GM06990 (cell line): ENCODE measurements around the gene JUND.

Source experiments
- DNase-seq: peaks from one replicate; pipeline ENCODE4 v3.0.0-alpha.2; 2011; ENCODE audit not compliant: insufficient read length; ENCODE audit errors: extremely low read depth
- H3K27me3 ChIP-seq: replicated peaks from 2 replicates; pipeline ENCODE4 v1.6.0; 2011; ENCODE audit warnings: low read length; ENCODE audit not compliant: control insufficient read depth, insufficient read depth
- H3K36me3 ChIP-seq: 2 replicates; pipeline ENCODE4 v1.5.1; 2011; ENCODE audit warnings: low read length; ENCODE audit not compliant: control insufficient read depth, insufficient read depth
- H3K4me3 ChIP-seq: replicated peaks from 2 replicates; pipeline ENCODE4 v1.5.1; 2011; ENCODE audit warnings: low read depth, mild to moderate bottlenecking, control low read depth, low read length
- CTCF ChIP-seq: IDR thresholded peaks from 2 replicates; pipeline ENCODE4 v1.5.1; 2011; ENCODE audit warnings: low read length, control low read depth, mild to moderate bottlenecking, inconsistent platforms; ENCODE audit not compliant: insufficient read depth, poor library complexity, severe bottlenecking

The JUND gene

DNA sequence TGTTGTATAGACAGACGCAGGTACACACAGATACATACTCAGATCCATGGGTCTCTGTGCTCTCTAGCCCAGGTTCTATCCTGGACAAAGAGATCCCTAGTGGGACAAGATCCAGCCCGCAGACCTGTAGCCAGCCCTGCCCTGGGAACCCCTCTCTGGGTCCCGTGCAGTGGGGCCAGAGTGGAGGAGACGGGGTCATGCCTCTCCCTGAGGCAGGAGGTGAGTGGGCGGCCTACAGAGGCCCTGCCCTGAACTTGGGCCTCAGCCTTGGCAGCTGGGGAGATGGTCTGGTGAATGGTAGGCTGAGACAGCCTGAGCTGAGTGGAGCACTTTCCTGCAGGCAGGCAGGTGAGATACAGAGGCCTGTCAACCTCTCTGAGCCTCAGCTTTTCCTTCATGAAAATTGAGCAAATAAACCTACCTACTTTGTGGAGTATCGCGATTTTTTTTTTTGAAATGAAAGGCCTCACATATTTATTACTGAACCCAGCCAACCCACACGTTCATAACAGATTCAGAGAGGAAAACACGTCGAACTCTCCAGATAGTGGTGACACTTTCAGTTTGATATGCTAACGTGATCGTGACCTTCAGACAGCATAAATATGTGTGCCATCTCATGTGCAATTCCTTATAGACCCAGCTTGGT lies 3.4 kb upstream of the JUND start:
- no peak for TF ChIP-seq CTCF
- no peak for DNase-seq
- H3K27me3 ChIP-seq: no peaks in the 10 kb centered on the region
- H3K36me3 ChIP-seq: no peaks in the 10 kb centered on the region
- no peak overlapping the region for H3K4me3 ChIP-seq

DNA sequence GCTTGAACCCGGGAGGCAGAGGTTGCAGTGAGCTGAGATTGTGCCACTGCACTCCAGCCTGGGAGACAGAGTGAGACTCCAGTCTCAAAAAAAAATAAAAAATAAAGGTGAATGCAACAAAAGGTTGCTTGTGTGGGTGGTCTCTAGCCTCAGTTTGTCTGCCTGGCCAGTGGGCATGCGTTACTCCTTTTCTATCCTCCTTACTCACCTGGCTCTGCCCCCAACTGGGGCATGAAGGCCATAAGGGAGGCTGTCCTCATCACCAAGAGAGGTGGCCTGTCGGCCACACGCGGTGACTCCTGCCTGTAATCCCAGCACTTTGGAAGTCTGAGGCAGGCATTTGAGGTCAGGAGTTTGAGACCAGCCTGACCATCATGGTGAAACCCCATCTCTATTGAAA lies 1.9 kb upstream of the JUND start:
- no peak for DNase-seq
- Histone ChIP-seq H3K27me3 (no peaks in the 10 kb centered on the region), H3K4me3 (no peak overlapping the region), H3K36me3 (peaks cover 4% of the 10 kb centered on the region)
- TF ChIP-seq CTCF: no peak

DNA sequence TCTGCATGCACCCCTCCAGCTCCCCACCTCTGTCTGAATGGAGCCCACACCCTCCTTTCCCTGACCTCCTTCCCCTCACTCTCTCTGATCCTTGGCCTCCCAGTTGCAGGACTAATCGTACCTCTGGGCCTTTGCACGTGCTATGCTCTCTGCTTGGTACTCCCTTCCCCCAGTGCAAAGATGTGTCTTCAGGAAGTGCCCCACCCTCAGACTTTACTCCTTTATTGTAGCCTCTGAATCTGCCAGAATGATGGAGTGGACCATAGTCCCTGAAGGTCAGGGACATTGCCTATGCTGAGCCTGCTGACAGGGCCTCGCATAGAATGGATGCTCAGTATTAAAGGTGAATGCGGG lies 1.3 kb upstream of the JUND start:
- no peak for TF ChIP-seq CTCF
- H3K4me3 ChIP-seq: no peak overlapping the region
- no peak for DNase-seq
- H3K36me3 ChIP-seq: peaks cover 7% of the 10 kb centered on the region
- no peaks in the 10 kb centered on the region for H3K27me3 ChIP-seq

- Histone ChIP-seq H3K27me3 (no peaks in the 10 kb centered on the region), H3K36me3 (peaks cover 7% of the 10 kb centered on the region), H3K4me3 (peak overlapping the region; percentile 75)
- no peak for DNase-seq
- TF ChIP-seq CTCF: no peak
These were observed 782 bp upstream of the JUND start for GRCh38 chr19:18282021-18282787.

- no peak for TF ChIP-seq CTCF
- no peaks in the 10 kb centered on the region for H3K27me3 ChIP-seq
- H3K36me3 ChIP-seq: peaks cover 7% of the 10 kb centered on the region
- DNase-seq: peak; percentile 93
- H3K4me3 ChIP-seq: peak overlapping the region; percentile 88
These were observed 958 bp downstream of the JUND start for GRCh38 chr19:18280247-18281081.
